OCI-LY1 (cell line): Measurements from ENCODE around the gene DNMT3A.

Experiments used
- H2AFZ ChIP-seq: fragments of 200-600 bp; sonication (generic), shearing (Covaris generic); 2 replicates; pipeline ENCODE4 v1.6.0; 2014; ENCODE audit warnings: antibody characterized with exemption, mild to moderate bottlenecking, low read length
- H3F3A ChIP-seq: fragments of 200-600 bp; sonication (generic), shearing (Covaris generic); 2 replicates; pipeline ENCODE4 v1.6.0; 2014; ENCODE audit warnings: mild to moderate bottlenecking, antibody characterized with exemption, low read length, moderate library complexity; ENCODE audit not compliant: insufficient read depth
- H3K27ac ChIP-seq: fragments of 200-600 bp; sonication (generic); 2 replicates; pipeline ENCODE4 v1.5.1; 2014; ENCODE audit warnings: low read length, mixed run types, mild to moderate bottlenecking, low read depth; ENCODE audit not compliant: poor library complexity, severe bottlenecking
- H3K27me3 ChIP-seq: fragments of 200-600 bp; sonication (generic); 2 replicates; pipeline ENCODE4 v1.6.0; 2014; ENCODE audit warnings: antibody characterized with exemption, mild to moderate bottlenecking, low read length, moderate library complexity; ENCODE audit not compliant: insufficient read depth
- H3K36me3 ChIP-seq: fragments of 200-600 bp; sonication (generic); 2 replicates; pipeline ENCODE4 v1.6.1; 2014; ENCODE audit warnings: mild to moderate bottlenecking, antibody characterized with exemption, low read length, moderate library complexity, mixed read lengths; ENCODE audit not compliant: insufficient read depth
- H3K4me1 ChIP-seq: fragments of 200-600 bp; sonication (generic); 2 replicates; pipeline ENCODE4 v1.5.1; 2014; ENCODE audit warnings: mild to moderate bottlenecking, low read length, moderate library complexity; ENCODE audit not compliant: insufficient read depth, severe bottlenecking
- H3K4me2 ChIP-seq: fragments of 200-600 bp; sonication (generic), shearing (Covaris generic); 2 replicates; pipeline ENCODE4 v1.6.1; 2014; ENCODE audit warnings: low read length
- H3K4me3 ChIP-seq: fragments of 200-600 bp; sonication (generic); 2 replicates; pipeline ENCODE4 v1.5.1; 2014; ENCODE audit warnings: low read length, low read depth, mild to moderate bottlenecking, mixed read lengths; ENCODE audit not compliant: poor library complexity, severe bottlenecking
- H3K79me2 ChIP-seq: fragments of 200-600 bp; shearing (Covaris generic); 2 replicates; pipeline ENCODE4 v1.6.1; 2016; ENCODE audit warnings: mixed run types, low read length, mixed read lengths; ENCODE audit not compliant: insufficient read depth
- H3K9ac ChIP-seq: fragments of 200-600 bp; sonication (generic), shearing (Covaris generic); 2 replicates; pipeline ENCODE4 v1.6.1; 2014; ENCODE audit warnings: mild to moderate bottlenecking, low read length, mixed read lengths
- H3K9me2 ChIP-seq: fragments of 200-600 bp; sonication (generic), shearing (Covaris generic); 2 replicates; pipeline ENCODE4 v1.6.1; 2014; ENCODE audit warnings: low read depth, mild to moderate bottlenecking, low read length, mixed read lengths
- H3K9me3 ChIP-seq: fragments of 200-600 bp; shearing (Covaris generic); 2 replicates; pipeline ENCODE4 v1.6.1; 2014; ENCODE audit warnings: low read length, mixed read lengths
- H4K20me1 ChIP-seq: fragments of 200-600 bp; sonication (generic), shearing (Covaris generic); 2 replicates; pipeline ENCODE4 v1.6.0; 2016; ENCODE audit warnings: mild to moderate bottlenecking, low read length; ENCODE audit not compliant: insufficient read depth
- CTCF ChIP-seq: fragments of 200-600 bp; sonication (generic), shearing (Covaris generic); IDR thresholded peaks from 2 replicates; pipeline ENCODE4 v1.5.1; 2017; ENCODE audit warnings: mild to moderate bottlenecking, antibody characterized with exemption, low read length, moderate library complexity, mixed read lengths
- EZH2 ChIP-seq: fragments of 200-600 bp; sonication (generic), shearing (Covaris generic); IDR thresholded peaks from 2 replicates; pipeline ENCODE4 v1.8.0; 2017; ENCODE audit warnings: borderline replicate concordance, mixed run types, mild to moderate bottlenecking, antibody characterized with exemption, low read length, moderate library complexity, mixed read lengths

DNMT3A gene

GRCh38 chr2:25301453-25302352 is 40.0 kb downstream of the DNMT3A start:
- H3K4me3 ChIP-seq: no peak overlapping the region
- H3K4me2 ChIP-seq: no peak overlapping the region
- no peaks in the 10 kb centered on the region for H3K4me1 ChIP-seq

DNA sequence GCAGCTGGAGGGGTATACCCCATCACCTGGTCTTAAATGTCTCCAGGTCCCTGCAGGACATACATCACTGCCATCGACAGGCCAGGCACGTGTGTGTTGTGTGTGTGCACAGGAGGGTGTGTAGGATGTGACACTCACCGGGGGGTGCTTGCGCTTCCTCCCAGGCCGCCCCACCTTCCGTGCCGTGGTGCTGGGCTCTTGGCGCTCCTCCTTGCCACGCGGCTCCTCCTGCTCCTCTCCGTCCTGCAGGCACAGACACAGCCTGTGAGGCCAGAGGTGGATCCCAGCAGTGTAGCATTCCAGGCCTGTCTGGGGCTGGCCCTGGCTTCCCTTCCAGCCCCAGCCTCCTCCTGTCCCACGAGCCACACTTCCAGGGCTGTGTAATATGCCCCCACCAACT is 41.7 kb downstream of the DNMT3A start:
- H3K4me1 ChIP-seq: peaks cover 7% of the 10 kb centered on the region
- no peak for TF ChIP-seq CTCF
- no peak for TF ChIP-seq EZH2

More at GRCh38 chr2:25301453-25302352, 40.0 kb downstream of the DNMT3A start:
- Histone ChIP-seq H3K36me3 (no peaks in the 10 kb centered on the region), H3K9me3 (no peaks in the 10 kb centered on the region), H3K9me2 (no peaks in the 10 kb centered on the region), H3K27me3 (0 out of 2 replicates have a peak, but pooled peaks cover 5% of the 10 kb centered on the region), H3F3A (no peaks in the 10 kb centered on the region), H2AFZ (no peak overlapping the region), H3K9ac (no peak overlapping the region), H3K27ac (no peak overlapping the region), H3K79me2 (no peaks in the 10 kb centered on the region), H4K20me1 (no peaks in the 10 kb centered on the region)
- TF ChIP-seq EZH2 (no peak), CTCF (no peak)

GRCh38 chr2:25298776-25299431 is 42.8 kb downstream of the DNMT3A start:
- Histone ChIP-seq H3K9me2 (no peaks in the 10 kb centered on the region), H3K9ac (no peak overlapping the region), H2AFZ (no peak overlapping the region), H3K79me2 (no peaks in the 10 kb centered on the region), H3F3A (no peaks in the 10 kb centered on the region), H4K20me1 (no peaks in the 10 kb centered on the region), H3K4me3 (no peak overlapping the region), H3K4me1 (peaks cover 18% of the 10 kb centered on the region), H3K9me3 (no peaks in the 10 kb centered on the region), H3K27ac (no peak overlapping the region), H3K36me3 (no peaks in the 10 kb centered on the region), H3K4me2 (no peak overlapping the region), H3K27me3 (0 out of 2 replicates have a peak, but pooled peaks cover 5% of the 10 kb centered on the region)
- TF ChIP-seq CTCF (no peak), EZH2 (no peak)

More for the DNA sequence above, 41.7 kb downstream of the DNMT3A start:
- Histone ChIP-seq H4K20me1 (no peaks in the 10 kb centered on the region), H3K9me3 (no peaks in the 10 kb centered on the region), H3K79me2 (no peaks in the 10 kb centered on the region), H3K27me3 (0 out of 2 replicates have a peak, but pooled peaks cover 5% of the 10 kb centered on the region), H3K27ac (no peak overlapping the region), H3K9me2 (no peaks in the 10 kb centered on the region), H3F3A (no peaks in the 10 kb centered on the region), H2AFZ (no peak overlapping the region), H3K9ac (no peak overlapping the region), H3K36me3 (no peaks in the 10 kb centered on the region), H3K4me2 (no peak overlapping the region), H3K4me3 (no peak overlapping the region)
